Activated CD8-positive, alpha-beta memory T cell treated with anti-CD3 and anti-CD28 coated beads, Interleukin-2, amount 50 U/mL, for 48 hours (primary cell): ENCODE measurements around the gene HOXA9.
A peak's percentile ranks its signal among the peaks of the same experiment; 100 is the strongest.

Experiments used
- DNase-seq: peaks from one replicate; pipeline ENCODE4 v3.0.0-alpha.2; 2020

HOXA9 gene

DNA sequence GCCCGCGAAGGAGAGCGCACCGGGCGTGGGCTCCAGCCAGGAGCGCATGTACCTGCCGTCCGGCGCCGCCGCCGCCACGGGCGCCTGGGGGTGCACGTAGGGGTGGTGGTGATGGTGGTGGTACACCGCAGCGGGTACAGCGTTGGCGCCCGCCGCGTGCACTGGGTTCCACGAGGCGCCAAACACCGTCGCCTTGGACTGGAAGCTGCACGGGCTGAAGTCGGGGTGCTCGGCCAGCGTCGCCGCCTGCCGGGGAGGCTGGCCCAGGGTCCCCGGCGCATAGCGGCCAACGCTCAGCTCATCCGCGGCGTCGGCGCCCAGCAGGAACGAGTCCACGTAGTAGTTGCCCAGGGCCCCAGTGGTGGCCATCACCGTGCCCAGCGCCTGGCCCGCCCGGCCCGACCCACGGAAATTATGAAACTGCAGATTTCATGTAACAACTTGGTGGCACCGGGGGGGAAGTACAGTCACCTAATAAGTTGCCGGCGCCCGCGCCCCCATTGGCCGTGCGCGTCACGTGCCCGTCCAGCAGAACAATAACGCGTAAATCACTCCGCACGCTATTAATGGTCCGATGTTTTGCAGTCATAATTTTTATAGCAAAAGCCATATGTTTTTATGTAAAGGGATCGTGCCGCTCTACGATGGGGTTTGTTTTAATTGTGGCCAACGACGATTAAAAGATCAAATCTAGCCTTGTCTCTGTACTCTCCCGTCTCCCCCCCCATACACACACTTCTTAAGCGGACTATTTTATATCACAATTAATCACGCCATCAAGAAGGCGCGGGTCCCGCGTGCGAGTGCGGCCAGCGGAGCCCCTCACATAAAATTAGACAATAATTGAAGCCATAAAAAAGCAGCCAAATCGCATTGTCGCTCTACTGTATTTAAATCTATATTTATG, at the start of gene HOXA9:
TSS of gene HOXA9 (minus strand) at position 449 of the 907 bp plus-strand sequence. CDS start at position 369, 80 bp downstream.
- no peak for DNase-seq

DNA sequence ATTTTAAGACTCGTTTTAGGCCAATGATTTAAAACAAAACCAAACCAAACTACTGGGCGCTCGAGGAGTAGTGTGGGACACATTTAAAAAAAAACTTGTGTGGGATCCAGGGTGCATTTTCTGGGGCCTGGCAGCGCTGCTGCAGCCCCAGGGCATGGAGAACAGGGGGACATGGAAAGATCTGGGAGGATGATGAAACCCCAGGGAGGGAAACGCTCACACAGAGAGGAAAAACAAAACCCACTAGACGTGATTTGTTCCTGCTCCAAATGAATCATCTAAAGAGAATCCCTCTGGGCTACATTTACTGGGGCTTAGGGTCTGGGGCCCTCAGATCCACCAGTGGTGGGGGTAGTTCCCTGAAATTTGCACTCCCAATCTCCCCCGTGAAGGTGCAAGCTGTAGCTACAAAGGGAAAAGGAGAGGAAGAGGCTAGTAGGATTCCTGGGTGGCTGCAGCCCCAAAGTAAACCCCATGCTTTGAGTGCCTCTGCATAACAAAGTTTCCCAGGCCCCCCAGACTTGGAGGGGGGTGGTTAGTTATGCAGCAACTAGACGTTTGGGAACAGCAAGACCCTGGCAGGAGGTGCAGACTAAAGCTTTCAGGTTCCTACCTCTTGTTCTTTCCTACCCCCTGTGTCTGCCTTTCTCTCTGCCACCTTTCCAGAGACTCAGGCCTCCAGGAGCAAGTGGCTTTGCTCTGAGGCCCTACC, 49.1 kb upstream of the HOXA9 start:
- DNase-seq: no peak

DNA sequence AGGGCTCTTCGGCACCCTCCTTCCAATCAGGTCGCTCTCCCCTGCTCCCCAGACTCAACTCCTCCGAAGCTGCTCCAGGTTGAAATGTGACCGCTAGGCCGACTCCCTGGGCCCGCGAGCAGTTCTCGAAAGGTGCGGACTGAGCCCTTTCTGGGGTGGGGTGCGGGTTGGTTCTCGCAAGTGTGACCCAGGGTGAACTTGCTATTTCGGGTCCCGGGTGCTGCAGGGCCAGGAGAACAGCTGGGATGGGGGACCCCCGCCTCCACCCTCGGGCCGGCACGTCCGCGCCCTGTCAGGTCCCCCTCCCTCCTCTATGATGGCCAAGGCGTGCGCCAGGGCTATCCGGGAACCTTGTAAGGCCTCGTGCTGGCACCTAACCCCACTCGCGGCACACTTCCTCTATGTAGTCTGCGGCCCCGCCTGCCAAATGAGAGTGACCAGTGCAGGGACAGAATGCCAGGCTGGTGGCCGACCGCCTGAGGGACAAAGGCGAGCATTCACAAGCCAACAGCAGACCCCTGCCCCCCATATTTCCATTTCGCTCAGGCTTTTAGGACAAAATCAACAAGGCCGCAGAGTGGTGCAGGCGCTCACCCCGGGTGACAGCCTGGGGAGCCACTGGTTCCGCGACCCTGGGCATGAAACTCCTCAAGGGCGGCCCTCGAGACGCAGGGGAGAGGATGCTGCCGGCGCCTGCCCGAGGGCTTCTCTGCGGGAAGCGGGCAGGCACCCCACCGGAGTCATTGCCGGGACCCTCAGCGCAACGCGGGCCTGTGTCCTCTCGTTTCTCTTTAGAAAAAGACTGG, 48.3 kb upstream of the HOXA9 start:
- no peak for DNase-seq

DNA sequence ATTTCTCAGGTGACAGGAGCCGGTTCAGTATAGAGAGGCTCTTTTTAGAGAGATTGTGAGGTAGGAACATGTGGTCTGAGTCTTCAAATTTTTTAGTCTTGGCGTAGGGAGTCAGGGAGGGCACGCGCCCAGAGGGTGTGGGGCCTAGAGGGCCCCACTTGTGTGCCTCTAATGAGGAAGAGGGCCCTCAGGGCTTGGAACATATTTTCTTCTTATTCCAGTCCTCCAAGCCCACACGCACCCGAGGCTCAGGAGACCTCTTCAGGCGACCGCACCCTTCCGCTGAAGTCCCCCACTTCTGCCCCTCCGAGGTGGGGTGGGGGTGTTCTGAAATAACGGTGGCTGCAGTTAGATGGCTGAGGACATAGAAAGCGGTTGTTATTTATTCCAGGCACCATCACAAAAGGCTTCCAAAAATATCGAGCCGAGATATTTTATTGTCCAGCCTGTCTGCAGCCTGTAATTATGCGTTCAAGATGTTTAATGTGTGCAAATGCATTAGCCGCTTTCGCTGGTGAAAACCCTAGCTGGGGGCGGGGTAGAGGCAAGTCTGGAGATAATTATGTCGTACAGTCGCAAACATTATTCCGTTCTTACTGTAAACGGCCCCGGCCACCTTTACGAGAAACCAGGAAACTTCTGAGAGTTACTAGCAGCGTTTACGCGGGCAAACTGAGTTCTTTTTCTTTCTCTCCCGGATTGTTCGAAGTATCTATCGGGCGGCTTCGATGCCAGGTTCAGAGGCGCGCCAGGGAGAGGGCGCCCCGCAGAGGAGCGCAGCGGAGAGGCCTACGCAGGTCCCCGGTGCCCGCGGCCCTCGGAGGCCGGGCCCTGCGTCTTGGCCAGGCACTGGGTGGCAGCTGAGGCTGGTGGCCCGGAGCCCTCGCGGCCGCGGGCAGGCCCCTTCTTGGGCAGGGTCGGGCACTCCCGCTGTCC, 47.4 kb upstream of the HOXA9 start:
- DNase-seq: no peak

DNA sequence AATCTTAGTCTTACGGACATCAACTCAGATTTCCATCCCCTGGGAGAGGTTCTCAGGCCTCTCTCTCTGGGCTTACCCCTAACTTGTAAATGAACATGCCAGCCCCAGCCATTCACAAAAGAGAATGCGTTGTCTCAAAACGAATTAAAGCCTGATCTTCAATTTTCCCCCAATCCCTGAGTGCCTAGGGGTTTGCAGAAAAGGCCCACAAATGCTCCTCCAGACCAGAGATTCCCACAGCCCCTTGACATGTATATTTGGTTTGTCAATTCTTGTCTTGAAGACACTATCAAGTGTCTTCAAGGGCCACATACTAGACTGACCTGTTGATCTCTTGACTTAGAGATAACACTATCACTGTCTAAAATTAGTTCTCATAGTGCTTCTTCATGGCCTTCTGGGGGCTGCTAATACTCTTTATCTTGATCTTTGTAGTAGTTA, 46.4 kb upstream of the HOXA9 start:
- DNase-seq: no peak

DNA sequence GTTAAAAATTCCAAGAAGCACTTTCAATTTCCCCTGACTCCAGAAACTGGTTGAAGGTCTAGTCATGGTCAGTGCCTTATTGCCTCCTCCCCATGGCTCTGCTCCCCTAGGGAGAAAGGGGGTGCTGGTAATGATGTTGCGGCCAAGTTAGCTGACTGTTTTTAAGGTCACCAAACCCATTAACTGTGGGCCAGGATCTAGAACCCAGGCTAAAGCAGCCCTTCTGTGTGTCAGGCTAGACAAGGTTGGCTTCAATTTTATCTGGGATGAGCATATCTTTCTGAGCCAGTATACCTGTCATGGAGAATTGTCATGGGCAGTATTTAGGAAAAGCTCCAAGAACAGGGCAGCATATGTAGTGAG, 45.7 kb upstream of the HOXA9 start:
- no peak for DNase-seq

DNA sequence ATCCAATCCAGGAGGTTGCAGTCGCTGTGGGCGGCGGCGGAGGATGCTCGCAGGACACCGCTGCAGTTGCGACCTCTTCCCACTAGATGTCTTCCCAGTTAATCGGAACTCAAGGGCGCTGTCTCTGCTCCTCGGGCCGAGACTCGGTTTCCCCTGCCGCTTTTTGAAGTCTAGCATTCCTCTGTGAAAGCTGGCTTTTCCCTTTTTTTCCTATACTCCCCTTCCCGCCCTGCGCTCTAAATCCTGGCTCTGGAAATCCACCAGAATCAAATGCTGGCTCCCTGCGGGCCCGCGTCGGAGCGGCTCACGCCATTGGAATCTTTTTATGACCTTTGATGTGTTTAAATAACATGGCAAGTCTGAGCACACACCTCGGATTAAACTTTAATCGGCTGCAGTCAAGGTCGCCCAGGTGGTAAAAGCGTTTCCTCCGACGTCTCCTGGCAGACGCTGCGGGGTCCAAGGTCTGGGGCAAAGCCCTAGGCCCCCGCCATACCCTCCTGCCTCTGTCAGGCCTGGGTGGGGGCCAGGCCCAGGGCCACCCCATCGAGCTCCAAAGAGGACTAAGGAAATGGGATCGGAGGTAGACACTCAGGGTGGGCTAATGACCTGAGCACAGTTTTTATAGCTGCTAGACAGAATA, 45.2 kb upstream of the HOXA9 start:
- no peak for DNase-seq

DNA sequence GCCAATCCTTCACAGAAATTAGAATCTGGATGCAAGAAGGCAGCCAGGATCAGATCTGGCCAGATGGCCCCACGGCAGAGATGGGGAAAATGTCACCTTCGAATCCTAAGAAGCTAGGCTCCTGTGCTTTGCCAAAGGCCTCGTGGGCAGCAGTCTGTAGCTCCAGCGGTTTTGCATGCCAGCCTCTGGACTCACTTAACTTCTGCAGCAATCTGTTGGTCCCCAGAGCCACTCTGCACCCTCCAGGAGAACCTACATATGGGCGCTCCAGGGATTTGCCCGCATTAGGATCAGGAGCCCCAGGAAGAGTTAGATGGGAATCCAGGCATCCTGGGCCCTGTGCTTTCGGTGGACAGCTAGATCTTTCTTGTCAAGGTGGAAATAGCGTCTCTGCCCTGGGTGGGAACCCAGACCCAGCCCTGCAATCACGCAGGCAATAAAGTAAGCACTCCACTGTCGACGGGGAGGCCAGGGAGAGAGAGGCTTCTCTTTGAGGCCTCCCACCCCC, 44.6 kb upstream of the HOXA9 start:
- DNase-seq: no peak

DNA sequence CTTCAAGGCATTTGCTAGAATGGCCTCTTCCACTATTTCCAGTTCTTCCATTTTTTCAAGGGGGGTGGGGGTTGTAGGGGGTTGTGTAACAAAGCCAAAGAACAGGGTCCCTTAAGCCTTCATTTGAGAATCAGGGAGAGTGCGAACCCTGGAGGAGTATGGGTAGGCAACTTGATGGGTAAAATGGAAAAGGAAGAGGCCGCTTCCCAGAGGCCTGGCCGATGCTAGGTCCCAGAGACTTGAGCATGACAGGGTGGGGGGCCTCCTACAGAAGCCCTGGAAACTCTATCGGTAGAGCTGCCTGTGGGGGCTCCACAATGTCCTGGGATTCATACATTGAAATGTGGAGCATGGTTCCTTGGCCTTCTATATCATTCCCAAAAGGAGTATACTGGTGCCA, 43.7 kb upstream of the HOXA9 start:
- no peak for DNase-seq

DNA sequence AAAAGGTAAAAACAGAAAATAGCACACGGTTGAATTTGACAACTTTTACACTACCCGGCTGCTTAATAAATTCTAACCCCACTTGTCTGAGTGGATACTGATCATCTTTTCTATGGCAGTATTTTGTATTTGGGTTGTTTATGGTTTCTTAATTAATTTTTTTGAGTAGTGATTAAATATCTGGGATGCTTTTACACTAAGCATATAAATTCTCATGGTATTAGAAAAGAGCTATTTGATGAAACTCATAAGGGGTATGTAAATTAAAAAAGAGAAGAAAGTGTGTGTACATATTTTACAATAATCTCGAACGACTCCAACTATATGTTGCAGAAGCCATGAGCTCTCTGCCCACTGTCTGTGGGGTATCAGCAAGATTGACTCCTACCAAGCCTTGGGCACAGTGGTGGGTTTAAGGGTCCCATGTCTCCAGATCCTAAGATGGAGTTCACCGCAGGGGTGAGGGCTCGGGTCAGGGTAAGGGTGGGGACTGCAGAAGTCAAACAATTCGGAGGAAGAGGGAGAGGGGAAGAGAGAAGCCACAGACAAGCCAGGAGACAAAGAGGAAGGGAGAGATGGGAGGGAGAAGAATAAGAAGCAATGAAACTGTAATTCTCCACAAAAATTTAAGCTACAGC, 42.1 kb upstream of the HOXA9 start:
- DNase-seq: no peak

DNA sequence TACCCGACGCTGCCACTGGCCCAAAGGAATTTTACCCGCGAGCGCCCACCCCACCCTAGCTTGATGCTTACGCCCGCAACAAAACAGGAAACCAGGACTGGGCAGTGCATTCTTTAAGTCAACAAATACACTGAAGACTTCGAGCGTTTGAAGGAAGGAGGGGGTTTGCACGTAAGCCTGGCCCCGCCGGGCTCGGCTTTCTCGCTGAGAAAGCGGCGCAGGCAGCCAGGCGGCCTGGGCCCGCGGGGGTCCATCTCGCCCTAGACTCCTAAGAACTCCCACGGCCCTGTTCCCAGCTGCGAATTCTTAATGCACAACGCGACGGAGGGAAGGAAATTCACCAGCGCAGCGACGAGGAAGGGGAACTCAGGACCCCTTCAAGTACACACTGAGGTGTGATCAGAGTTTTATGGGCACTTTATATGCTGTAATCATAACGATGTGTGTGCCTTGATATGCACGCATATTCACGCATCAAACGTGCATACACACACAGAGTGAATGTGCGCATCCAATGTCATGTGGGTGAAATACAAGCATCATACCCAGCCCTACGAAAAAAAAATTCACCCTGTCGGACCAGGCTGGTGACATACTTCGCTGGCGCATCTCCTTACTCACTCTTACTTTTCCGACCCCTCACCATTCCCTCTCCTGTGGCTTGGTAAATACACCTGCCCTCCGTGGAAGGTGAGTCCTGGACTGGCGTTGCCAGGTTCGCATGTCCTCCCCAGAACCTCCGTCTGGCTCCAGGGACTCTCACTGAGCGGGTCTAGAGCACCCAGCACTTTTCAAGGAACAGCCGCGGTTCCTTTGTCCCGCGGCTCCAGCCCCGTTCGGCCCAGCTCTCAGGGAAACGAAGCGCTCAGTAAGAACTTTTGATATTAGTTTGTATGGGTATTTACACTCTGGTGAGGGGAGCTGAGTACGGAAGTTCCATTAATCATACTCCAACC, 40.3 kb upstream of the HOXA9 start:
- DNase-seq: peak; percentile 48

DNA sequence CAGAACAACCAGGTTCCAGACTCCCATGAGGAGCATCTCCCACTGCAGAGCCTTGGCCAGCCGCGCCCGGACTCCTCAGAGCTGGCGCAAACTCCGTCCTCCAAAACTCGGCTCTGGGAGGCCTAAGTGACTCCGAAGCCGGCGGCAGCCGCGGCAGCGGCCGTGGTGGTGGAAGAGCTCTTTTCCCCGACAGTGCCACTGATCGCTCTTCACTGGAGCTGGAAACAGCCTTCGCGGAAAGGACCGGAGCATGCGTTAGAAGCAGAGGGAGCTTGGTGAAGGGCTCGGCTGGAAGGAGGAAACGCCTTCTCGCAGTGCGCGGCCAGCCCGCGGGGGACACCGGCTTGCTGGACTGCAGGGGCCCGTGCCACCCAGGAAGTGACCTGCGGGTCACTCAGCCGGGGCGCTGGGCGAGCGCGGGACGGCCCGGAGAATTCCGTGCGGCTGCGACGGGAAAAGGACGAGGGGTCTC, 39.5 kb upstream of the HOXA9 start:
- DNase-seq: peak; percentile 56

DNA sequence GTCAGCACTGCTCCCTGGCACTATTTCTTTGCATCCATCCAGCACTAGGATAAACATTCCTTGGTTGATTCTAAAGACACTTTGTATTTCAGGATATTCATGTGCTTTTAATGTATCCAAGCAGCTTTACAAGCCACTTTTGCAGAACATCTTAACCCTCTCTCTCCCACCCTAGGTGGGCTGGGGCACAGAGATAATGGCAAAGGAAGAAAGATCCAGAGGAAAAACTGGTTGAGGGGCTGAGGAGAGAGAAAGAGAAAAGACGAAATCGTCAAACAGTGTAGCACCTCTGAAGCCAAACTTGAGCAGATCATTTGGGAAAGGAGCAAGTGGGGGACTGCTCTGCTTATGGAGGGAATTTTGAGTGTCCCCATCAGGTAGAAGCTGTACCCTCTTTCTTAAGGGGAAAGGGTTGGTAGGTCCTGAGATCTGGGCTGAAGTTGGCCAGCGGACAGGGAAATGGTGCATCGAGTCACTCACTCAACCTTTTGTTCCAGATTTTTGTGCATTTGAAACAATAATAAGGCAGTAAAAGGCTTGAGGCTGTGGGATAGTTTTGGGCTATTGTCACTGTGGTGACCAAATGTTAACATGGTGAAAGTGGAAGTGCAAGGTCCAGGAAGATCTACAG, 38.7 kb upstream of the HOXA9 start:
- DNase-seq: no peak

DNA sequence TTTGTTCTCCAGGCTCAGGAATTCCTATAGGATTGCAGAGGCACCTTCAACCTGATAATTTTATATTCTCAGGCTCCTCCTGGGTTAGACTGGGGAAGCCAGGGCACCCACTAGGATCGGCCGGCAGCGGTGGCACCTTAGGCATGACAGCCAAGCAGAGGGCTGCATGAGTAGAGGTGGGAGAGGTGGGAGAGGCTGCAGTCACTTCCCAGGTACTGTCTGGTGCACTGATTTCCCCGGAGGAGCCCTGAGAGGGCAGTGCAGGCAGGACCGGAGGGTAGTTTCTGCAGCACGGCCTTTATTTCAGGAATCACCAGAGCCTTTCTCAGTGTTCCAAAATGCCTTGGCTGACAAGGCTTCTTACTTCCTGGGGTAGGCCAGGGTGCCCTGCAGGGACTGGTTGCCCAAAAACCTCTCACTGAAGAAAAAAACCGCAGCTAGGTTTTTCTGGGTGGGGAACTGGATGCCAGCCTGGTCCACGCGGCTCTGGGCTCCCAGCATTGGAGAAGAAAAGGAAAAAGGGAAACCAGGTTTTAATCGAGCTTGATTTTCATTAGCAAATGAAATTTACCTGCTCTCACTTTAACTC, 38.1 kb upstream of the HOXA9 start:
- peak; percentile 40 for DNase-seq

DNA sequence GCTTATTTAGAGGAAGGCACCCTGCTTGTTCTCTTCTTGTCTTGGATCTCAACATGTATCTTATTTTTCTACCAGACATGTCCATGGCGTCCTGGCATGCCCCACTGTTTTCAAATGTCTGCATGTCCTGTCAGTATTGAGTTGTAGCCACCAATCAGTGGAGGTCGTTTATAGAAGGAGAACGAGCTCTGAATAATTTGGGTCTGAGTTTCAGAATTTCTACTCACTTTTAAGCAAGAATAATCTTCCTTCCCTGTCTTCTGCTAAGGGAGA, 37.5 kb upstream of the HOXA9 start:
- no peak for DNase-seq

DNA sequence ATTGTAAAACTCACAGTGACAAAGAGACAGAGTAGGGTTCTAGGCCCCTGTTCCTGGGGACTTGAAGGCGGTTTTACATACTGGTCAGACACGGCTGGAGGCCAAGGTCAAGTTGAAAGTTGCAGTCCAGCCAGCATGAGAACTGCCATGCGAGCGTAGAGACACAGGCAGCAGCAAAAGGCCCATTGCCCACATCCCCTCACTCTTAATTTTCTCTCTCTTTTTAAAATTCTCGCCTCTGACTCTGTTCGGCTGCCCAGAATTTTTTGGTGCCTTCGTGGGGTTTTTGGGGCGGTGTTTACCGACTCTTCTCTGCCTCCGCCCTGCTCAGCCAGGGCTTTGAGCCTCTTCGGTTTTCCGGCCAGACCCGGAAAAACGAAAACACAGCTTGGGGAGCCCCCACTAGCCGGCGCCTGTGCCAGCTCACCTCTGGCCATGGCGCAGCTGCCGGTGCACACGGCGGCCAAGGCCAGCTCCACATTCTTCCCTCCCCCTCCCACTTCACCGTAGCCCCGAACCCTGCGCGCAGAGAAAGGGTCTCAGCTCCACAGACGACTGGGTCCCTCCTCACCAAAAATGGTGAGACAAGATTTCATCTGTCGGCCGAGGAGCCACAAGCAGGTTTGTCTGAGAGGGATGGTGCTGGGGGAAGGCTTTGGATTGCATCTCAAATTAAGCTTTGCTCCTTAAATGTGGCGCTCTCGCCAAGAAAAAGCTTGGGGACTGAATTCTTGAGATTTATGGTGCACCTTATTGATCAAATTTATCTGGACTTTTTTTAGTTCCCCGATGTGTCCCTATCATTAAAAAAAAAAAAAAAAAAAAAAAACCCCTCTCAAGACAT, 36.9 kb upstream of the HOXA9 start:
- DNase-seq: peak; percentile 47

DNA sequence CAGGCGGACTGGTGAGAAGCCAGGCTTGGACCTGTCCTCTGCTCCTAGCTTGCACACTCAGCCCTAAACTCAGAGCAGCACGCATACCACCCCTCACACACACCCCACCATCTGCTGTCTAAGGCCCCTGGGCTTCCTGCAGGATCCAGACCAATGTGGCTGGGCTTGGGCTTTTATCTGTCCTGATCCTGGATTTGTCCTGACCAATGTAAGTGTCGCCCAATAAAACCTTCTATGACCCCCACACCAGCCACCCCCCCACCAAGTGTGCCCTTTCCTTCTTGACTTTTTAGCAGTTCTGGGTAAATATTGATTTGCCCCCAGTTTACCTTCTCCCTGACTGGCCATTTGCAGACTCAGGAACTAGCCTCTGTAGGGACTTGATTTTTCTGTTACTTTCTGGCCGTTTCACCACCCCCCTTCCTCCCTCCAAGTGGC, 36.3 kb upstream of the HOXA9 start:
- DNase-seq: no peak
